GM21360 (cell line): ENCODE data around the gene SMPD3.

Source experiments
- ATAC-seq: cut with Tn5 transposase; IDR thresholded peaks from one replicate; pipeline ENCODE4 v1.9.1; 2021; ENCODE audit warnings: mild to moderate bottlenecking, moderate library complexity; ENCODE audit not compliant: unreplicated experiment

The SMPD3 gene

GRCh38 chr16:68408428-68408827 is 39.9 kb downstream of the SMPD3 start:
- ATAC-seq = no peak

GRCh38 chr16:68406458-68407152 is 41.7 kb downstream of the SMPD3 start:
- no peak for ATAC-seq

GRCh38 chr16:68404736-68405345 is 43.5 kb downstream of the SMPD3 start:
- ATAC-seq = no peak

- no peak for ATAC-seq
These were observed 44.6 kb downstream of the SMPD3 start for GRCh38 chr16:68403704-68404103.

GRCh38 chr16:68403177-68403576 is 45.1 kb downstream of the SMPD3 start:
- no peak for ATAC-seq

GRCh38 chr16:68402748-68403040 is 45.6 kb downstream of the SMPD3 start:
- no peak for ATAC-seq

- ATAC-seq = no peak
These were observed 46.2 kb downstream of the SMPD3 start for GRCh38 chr16:68401871-68402747.

- no peak for ATAC-seq
These were observed 47.3 kb downstream of the SMPD3 start for GRCh38 chr16:68400924-68401460.

GRCh38 chr16:68400083-68400923 is 48.0 kb downstream of the SMPD3 start:
- no peak for ATAC-seq

- ATAC-seq = no peak
These were observed 48.9 kb downstream of the SMPD3 start for GRCh38 chr16:68399456-68399855.

- no peak for ATAC-seq
These were observed 50.6 kb downstream of the SMPD3 start for GRCh38 chr16:68397710-68398201.

- ATAC-seq = no peak
These were observed 51.8 kb downstream of the SMPD3 start for GRCh38 chr16:68396481-68396880.

- no peak for ATAC-seq
These were observed 52.5 kb downstream of the SMPD3 start for GRCh38 chr16:68395815-68396214.

- ATAC-seq = no peak
These were observed 53.0 kb downstream of the SMPD3 start for GRCh38 chr16:68395167-68395786.

- ATAC-seq = no peak
These were observed 55.0 kb downstream of the SMPD3 start for GRCh38 chr16:68393333-68393732.

- no peak for ATAC-seq
These were observed 58.4 kb downstream of the SMPD3 start for GRCh38 chr16:68389750-68390371.

- no peak for ATAC-seq
These were observed 59.3 kb downstream of the SMPD3 start for GRCh38 chr16:68389006-68389405.

GRCh38 chr16:68388124-68388523 is 60.2 kb downstream of the SMPD3 start:
- ATAC-seq = no peak

GRCh38 chr16:68387301-68387700 is 61.0 kb downstream of the SMPD3 start:
- ATAC-seq = no peak

- ATAC-seq = no peak
These were observed 61.7 kb downstream of the SMPD3 start for GRCh38 chr16:68386628-68387027.
